K562 (cell line): Measurements from ENCODE around the gene ZFPM1. TPM values are rescaled to one million over a fixed set of nuclear protein-coding genes. Genes with fewer than 3 reads are reported as not detected.
A peak's percentile ranks its signal among the peaks of the same experiment; 100 is the strongest.

Experiments
- ATF1 ChIP-seq, 2 experiments: fragments of 450-650 bp in 1 of 2; IDR thresholded peaks; 2 replicates each; pipeline ENCODE4 v1.6.1; 2016; ENCODE audit warnings: missing compliant biosample characterization in 1 of 2, missing genetic modification characterization in 1 of 2
- CBX2 ChIP-seq: fragments of 200-600 bp; sonication (generic); IDR thresholded peaks from one replicate; pipeline ENCODE4 v1.6.1; 2012; ENCODE audit warnings: mild to moderate bottlenecking, low read length, inconsistent platforms; ENCODE audit not compliant: insufficient read depth, poor library complexity, severe bottlenecking
- CHD1 ChIP-seq: fragments of 200-600 bp; sonication (generic); IDR thresholded peaks from one replicate; pipeline ENCODE4 v1.6.1; 2012; ENCODE audit warnings: mild to moderate bottlenecking, moderate library complexity, low read length, inconsistent platforms
- CREM ChIP-seq: IDR thresholded peaks from 2 replicates; pipeline ENCODE4 v1.6.1; 2014; ENCODE audit warnings: antibody characterized with exemption, low read depth
- CTCFL ChIP-seq: IDR thresholded peaks from 2 replicates; pipeline ENCODE4 v1.6.1; 2011; ENCODE audit warnings: borderline replicate concordance, low read depth, mild to moderate bottlenecking, moderate library complexity, low read length; ENCODE audit not compliant: insufficient read depth, poor library complexity, severe bottlenecking
- E2F6 ChIP-seq, 2 experiments: IDR thresholded peaks; 2 replicates each; pipeline ENCODE4 v1.6.1; 2011; ENCODE audit warnings: borderline replicate concordance in 1 of 2, control low read depth in 1 of 2, low read depth in 1 of 2, low read length in 1 of 2, mild to moderate bottlenecking in 1 of 2, mixed read lengths in 1 of 2, moderate library complexity in 1 of 2; ENCODE audit not compliant: insufficient read depth in 1 of 2, insufficient read length in 1 of 2, poor library complexity in 1 of 2, severe bottlenecking in 1 of 2; ENCODE audit errors: extremely low read depth in 1 of 2
- NCOR1 ChIP-seq: fragments of 450-650 bp; IDR thresholded peaks from 2 replicates; pipeline ENCODE4 v1.6.1; 2016; ENCODE audit warnings: mild to moderate bottlenecking, moderate library complexity
- NR2C2 ChIP-seq, 2 experiments: fragments of 200-800 bp in 1 of 2; sonication (Bioruptor generic) in 1 of 2; sonication (generic) in 1 of 2; formaldehyde crosslinking in 1 of 2; IDR thresholded peaks; 2 replicates each; pipeline versions ENCODE4 v1.6.1 to v1.8.0; 2016 to 2022; ENCODE audit warnings: mild to moderate bottlenecking in 1 of 2, missing compliant biosample characterization in 1 of 2, missing genetic modification characterization in 1 of 2, missing genetic modification reagents in 1 of 2
- POLR2H ChIP-seq: IDR thresholded peaks from 2 replicates; pipeline ENCODE4 v1.6.1; 2016; ENCODE audit warnings: missing genetic modification characterization, low read depth, mild to moderate bottlenecking, control low read depth, missing compliant biosample characterization, moderate library complexity
- RAD21 ChIP-seq, 2 experiments: fragments of 250-450 bp in 1 of 2; fragments of 450-650 bp in 1 of 2; sonication (Bioruptor Pico) in 1 of 2; formaldehyde crosslinking in 1 of 2; IDR thresholded peaks in 1 of 2; conservative IDR thresholded peaks in 1 of 2; 2 replicates each; pipeline versions ENCODE4 v1.4.0 to v1.8.0; 2020 to 2022; ENCODE audit warnings: mild to moderate bottlenecking in 2 of 2, moderate library complexity in 1 of 2
- RBBP5 ChIP-seq: fragments of 200-600 bp; sonication (generic); IDR thresholded peaks from 2 replicates; pipeline ENCODE4 v1.6.1; 2012; ENCODE audit warnings: borderline replicate concordance, mild to moderate bottlenecking, low read length, control low read depth, inconsistent platforms; ENCODE audit not compliant: insufficient read depth, poor library complexity, severe bottlenecking
- ZNF584 ChIP-seq: fragments of 200-800 bp; sonication (Bioruptor generic); IDR thresholded peaks from 2 replicates; pipeline ENCODE4 v1.6.1; 2016; ENCODE audit warnings: low read depth, mild to moderate bottlenecking, missing genetic modification characterization, missing compliant biosample characterization
- polyA plus RNA-seq, 8 experiments: library from polyadenylated mRNA; depleted of rRNA in 4 of 8; stranded (reverse) in 5 of 8; unstranded in 3 of 8; fragments of >200 nt; fragmentation: Nextera tagmentation in 2 of 8; fragmentation: Illumina TruSeq in 1 of 8; extraction: Ambion mirVana in 2 of 8; extraction: Trizol in 1 of 8; gene quantifications; 2 replicates each; pipeline versions ENCODE4 v1.2.1 to v1.2.3, GENCODE V29; 2011 to 2014; ENCODE audit warnings: inconsistent platforms in 1 of 8, missing spikeins in 1 of 8
- total RNA-seq, 7 experiments: library from RNA; depleted of rRNA in 6 of 7; stranded (reverse); fragments of >200 nt in 6 of 7; fragmentation: Illumina TruSeq in 2 of 7; extraction: Trizol in 2 of 7; gene quantifications; 2 replicates each; pipeline versions ENCODE4 v1.2.1 to v1.2.3, GENCODE V29; 2011 to 2021; ENCODE audit warnings: low replicate concordance in 1 of 7
- TF ChIP-seq, protein P1 (sequence below): fragments of 250-450 bp; sonication (Bioruptor Pico); IDR thresholded peaks from 2 replicates; pipeline ENCODE4 v1.8.0; 2021; ENCODE audit warnings: moderate library complexity, mild to moderate bottlenecking, inconsistent platforms
- TF ChIP-seq, protein P2 (sequence below): fragments of 450-650 bp; conservative IDR thresholded peaks from 2 replicates; pipeline ENCODE4 v1.6.1; 2016; ENCODE audit warnings: missing genetic modification characterization, low read depth, mild to moderate bottlenecking, control low read depth, missing compliant biosample characterization
- TF ChIP-seq, protein P3 (sequence below), 3 experiments: IDR thresholded peaks in 2 of 3; conservative IDR thresholded peaks in 1 of 3; 2 replicates each; pipeline ENCODE4 v1.5.1; 2011 to 2012; ENCODE audit warnings: low read length in 3 of 3, mild to moderate bottlenecking in 3 of 3, control low read depth in 2 of 3, improper control_type of control experiment in 1 of 3, inconsistent platforms in 1 of 3, low read depth in 1 of 3, mixed read lengths in 1 of 3, moderate library complexity in 1 of 3; ENCODE audit not compliant: insufficient read depth in 2 of 3

Gene ZFPM1
- total and polyA plus RNA-seq, 9 of the 15 experiments (the other 6 are each of a cell fraction or from before 2014, with no cell fraction given), result 0.03 to 35.9 (median 1.4) TPM

DNA sequence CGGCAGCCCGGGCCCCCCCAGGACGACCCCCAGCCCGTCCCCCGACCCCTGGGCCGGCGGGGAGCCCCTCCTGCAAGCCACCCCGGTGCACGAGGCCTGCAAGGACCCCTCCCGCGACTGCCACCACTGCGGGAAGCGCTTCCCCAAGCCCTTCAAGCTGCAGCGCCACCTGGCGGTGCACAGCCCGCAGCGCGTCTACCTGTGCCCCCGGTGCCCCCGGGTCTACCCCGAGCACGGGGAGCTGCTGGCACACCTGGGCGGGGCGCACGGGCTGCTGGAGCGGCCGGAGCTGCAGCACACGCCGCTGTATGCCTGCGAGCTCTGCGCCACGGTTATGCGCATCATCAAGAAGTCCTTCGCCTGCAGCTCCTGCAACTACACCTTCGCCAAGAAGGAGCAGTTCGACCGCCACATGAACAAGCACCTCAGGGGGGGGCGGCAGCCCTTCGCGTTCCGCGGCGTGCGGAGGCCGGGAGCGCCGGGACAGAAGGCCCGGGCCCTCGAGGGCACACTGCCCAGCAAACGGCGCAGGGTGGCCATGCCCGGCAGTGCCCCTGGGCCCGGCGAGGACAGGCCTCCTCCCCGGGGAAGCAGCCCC lies 15.6 kb upstream of the ZFPM1 start (continued):
- TF ChIP-seq RBBP5, result no peak
- TF ChIP-seq ZNF584 (CRISPR knock-in tag), result no peak
- TF ChIP-seq, protein P1, sequence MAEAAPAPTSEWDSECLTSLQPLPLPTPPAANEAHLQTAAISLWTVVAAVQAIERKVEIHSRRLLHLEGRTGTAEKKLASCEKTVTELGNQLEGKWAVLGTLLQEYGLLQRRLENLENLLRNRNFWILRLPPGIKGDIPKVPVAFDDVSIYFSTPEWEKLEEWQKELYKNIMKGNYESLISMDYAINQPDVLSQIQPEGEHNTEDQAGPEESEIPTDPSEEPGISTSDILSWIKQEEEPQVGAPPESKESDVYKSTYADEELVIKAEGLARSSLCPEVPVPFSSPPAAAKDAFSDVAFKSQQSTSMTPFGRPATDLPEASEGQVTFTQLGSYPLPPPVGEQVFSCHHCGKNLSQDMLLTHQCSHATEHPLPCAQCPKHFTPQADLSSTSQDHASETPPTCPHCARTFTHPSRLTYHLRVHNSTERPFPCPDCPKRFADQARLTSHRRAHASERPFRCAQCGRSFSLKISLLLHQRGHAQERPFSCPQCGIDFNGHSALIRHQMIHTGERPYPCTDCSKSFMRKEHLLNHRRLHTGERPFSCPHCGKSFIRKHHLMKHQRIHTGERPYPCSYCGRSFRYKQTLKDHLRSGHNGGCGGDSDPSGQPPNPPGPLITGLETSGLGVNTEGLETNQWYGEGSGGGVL (CRISPR knock-in tag), result no peak
- TF ChIP-seq, protein P2, sequence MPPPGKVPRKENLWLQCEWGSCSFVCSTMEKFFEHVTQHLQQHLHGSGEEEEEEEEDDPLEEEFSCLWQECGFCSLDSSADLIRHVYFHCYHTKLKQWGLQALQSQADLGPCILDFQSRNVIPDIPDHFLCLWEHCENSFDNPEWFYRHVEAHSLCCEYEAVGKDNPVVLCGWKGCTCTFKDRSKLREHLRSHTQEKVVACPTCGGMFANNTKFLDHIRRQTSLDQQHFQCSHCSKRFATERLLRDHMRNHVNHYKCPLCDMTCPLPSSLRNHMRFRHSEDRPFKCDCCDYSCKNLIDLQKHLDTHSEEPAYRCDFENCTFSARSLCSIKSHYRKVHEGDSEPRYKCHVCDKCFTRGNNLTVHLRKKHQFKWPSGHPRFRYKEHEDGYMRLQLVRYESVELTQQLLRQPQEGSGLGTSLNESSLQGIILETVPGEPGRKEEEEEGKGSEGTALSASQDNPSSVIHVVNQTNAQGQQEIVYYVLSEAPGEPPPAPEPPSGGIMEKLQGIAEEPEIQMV (tag), result no peak
- no peak for TF ChIP-seq NR2C2 (CRISPR knock-in tag; IDR thresholded peaks at IDR 0.05)
- TF ChIP-seq NR2C2 (tag; IDR thresholded peaks at IDR 0.05), result no peak
- TF ChIP-seq CHD1, result no peak
- TF ChIP-seq CREM, result peak; percentile 51; the same call in 1 of the 2 replicates
- no peak for TF ChIP-seq CBX2
- peak in 1 of 2 experiments; percentile 37 for TF ChIP-seq E2F6 (IDR thresholded peaks at IDR 0.05; ENCODE audit: borderline replicate concordance in 1 of 2, extremely low read depth in 1 of 2, insufficient read depth in 1 of 2, insufficient read length in 1 of 2, low read depth in 1 of 2, low read length in 1 of 2, poor library complexity in 1 of 2, severe bottlenecking in 1 of 2)
- peak; percentile 72 to 79 for TF ChIP-seq RAD21 (CRISPR knock-in tag; conservative IDR thresholded peaks at IDR 0.05 in 1 of 2, IDR thresholded peaks at IDR 0.05 in 1 of 2)
- TF ChIP-seq NCOR1, result no peak
- no peak for TF ChIP-seq POLR2H
- no peak for TF ChIP-seq ATF1 (CRISPR knock-in tag; IDR thresholded peaks at IDR 0.05)
- TF ChIP-seq ATF1 (tag; IDR thresholded peaks at IDR 0.05), result no peak
- TF ChIP-seq CTCFL, result peak; percentile 36
- TF ChIP-seq, protein P3, sequence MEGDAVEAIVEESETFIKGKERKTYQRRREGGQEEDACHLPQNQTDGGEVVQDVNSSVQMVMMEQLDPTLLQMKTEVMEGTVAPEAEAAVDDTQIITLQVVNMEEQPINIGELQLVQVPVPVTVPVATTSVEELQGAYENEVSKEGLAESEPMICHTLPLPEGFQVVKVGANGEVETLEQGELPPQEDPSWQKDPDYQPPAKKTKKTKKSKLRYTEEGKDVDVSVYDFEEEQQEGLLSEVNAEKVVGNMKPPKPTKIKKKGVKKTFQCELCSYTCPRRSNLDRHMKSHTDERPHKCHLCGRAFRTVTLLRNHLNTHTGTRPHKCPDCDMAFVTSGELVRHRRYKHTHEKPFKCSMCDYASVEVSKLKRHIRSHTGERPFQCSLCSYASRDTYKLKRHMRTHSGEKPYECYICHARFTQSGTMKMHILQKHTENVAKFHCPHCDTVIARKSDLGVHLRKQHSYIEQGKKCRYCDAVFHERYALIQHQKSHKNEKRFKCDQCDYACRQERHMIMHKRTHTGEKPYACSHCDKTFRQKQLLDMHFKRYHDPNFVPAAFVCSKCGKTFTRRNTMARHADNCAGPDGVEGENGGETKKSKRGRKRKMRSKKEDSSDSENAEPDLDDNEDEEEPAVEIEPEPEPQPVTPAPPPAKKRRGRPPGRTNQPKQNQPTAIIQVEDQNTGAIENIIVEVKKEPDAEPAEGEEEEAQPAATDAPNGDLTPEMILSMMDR (IDR thresholded peaks at IDR 0.05 in 2 of 3, conservative IDR thresholded peaks at IDR 0.05 in 1 of 3; ENCODE audit: insufficient read depth in 2 of 3, low read depth in 1 of 3, low read length in 3 of 3), result peak; percentile 78 to 91 (median 80)
